Amniotic stem cell (primary cell): ENCODE results near the gene SCN4B.

Experiments
- DNase-seq: peaks from one replicate; lab custom pipeline; 2025; lab: John Stamatoyannopoulos, UW

Gene SCN4B

GRCh38 chr11:118099838-118100556 is 52.6 kb downstream of the SCN4B start:
- DNase-seq, result no peak

GRCh38 chr11:118098996-118099837 is 53.4 kb downstream of the SCN4B start:
- no peak for DNase-seq

- no peak for DNase-seq
These were observed 56.7 kb downstream of the SCN4B start for GRCh38 chr11:118095967-118096367.

- no peak for DNase-seq
These were observed 57.1 kb downstream of the SCN4B start for GRCh38 chr11:118095493-118095892.

- no peak for DNase-seq
These were observed 59.6 kb downstream of the SCN4B start for GRCh38 chr11:118092907-118093571.

- DNase-seq, result no peak
These were observed 60.9 kb downstream of the SCN4B start for GRCh38 chr11:118091690-118092089.

GRCh38 chr11:118090545-118091162 is 62.0 kb downstream of the SCN4B start:
- no peak for DNase-seq

- no peak for DNase-seq
These were observed 64.1 kb downstream of the SCN4B start for GRCh38 chr11:118088531-118088930.

- no peak for DNase-seq
These were observed 64.7 kb downstream of the SCN4B start for GRCh38 chr11:118087931-118088330.

- DNase-seq, result no peak
These were observed 65.5 kb downstream of the SCN4B start, which contains the start of gene SMIM35 for GRCh38 chr11:118086913-118087768. TSS of gene SMIM35 (minus strand) at chr11:118086963. CDS start at chr11:118086757, 206 bp downstream.

- DNase-seq, result no peak
These were observed 68.0 kb downstream of the SCN4B start for GRCh38 chr11:118084656-118085055.

GRCh38 chr11:118084247-118084646 is 68.4 kb downstream of the SCN4B start:
- no peak for DNase-seq
